Measurements from ENCODE around the gene PARP16. TPM values are rescaled to one million over a fixed set of nuclear protein-coding genes. Genes with fewer than 3 reads are reported as not detected.
A peak's percentile ranks its signal among the peaks of the same experiment; 100 is the strongest.

Gene PARP16
- total RNA-seq, 4 donors from 2014 or later = 7.0 to 23.1 (median 8.1) TPM

DNA sequence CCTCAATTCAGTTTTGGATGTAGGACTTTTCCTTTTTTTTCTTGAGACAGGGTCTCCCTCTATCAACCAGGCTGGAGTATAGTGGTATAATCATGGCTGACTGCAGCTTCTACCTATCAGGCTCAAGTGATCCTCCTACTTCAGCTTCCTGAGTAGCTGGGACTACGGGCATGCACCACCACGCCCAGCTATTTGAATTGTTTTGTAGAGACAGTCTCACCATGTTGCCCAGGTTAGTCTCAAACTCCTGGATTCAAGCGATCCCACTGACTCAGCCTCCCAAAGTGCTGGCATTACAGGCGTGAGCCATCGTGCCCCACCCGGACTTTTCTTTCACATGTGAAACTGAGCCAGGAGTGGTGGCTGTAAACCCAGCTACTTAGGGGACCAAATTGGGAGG lies 21.3 kb upstream of the PARP16 start:
- Histone ChIP-seq H3K4me1 (peaks cover 0 to 6% (median 0%) of the 10 kb centered on the region in 4 donors), H3K36me3 (no peaks in the 10 kb centered on the region), H3K4me3 (no peak overlapping the region), H3K27me3 (no peaks in the 10 kb centered on the region), H3K27ac (no peak overlapping the region), H3K9me3 (no peaks in the 10 kb centered on the region)
- TF ChIP-seq POLR2A (IDR thresholded peaks at IDR 0.05) = no peak
- TF ChIP-seq, protein P1, sequence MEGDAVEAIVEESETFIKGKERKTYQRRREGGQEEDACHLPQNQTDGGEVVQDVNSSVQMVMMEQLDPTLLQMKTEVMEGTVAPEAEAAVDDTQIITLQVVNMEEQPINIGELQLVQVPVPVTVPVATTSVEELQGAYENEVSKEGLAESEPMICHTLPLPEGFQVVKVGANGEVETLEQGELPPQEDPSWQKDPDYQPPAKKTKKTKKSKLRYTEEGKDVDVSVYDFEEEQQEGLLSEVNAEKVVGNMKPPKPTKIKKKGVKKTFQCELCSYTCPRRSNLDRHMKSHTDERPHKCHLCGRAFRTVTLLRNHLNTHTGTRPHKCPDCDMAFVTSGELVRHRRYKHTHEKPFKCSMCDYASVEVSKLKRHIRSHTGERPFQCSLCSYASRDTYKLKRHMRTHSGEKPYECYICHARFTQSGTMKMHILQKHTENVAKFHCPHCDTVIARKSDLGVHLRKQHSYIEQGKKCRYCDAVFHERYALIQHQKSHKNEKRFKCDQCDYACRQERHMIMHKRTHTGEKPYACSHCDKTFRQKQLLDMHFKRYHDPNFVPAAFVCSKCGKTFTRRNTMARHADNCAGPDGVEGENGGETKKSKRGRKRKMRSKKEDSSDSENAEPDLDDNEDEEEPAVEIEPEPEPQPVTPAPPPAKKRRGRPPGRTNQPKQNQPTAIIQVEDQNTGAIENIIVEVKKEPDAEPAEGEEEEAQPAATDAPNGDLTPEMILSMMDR (IDR thresholded peaks at IDR 0.05) = no peak
- no peak for DNase-seq

DNA sequence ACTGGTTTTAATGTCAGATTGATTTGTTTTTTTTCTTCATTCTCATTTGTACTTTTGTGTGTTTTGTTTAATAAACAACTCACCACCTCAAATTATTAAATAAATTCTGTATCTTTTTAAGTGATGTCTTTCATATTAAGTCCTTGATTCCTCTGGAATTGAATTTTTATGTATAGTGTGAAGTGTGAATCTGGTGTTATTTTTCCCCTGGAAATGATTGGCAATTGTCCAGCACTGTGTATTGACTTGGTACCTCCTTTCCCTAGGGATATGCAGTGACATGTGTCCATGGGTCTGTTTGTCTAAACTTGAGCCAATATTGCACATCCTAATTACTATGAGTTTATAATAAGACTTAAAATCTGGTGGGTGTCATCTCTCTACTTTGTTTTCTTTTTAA lies 19.9 kb upstream of the PARP16 start:
- TF ChIP-seq, protein P1 (IDR thresholded peaks at IDR 0.05) = no peak
- no peak for TF ChIP-seq POLR2A (IDR thresholded peaks at IDR 0.05)
- no peak for DNase-seq
- Histone ChIP-seq H3K4me1 (peaks cover 0 to 6% (median 0%) of the 10 kb centered on the region in 4 donors), H3K4me3 (no peak overlapping the region), H3K27ac (no peak overlapping the region), H3K27me3 (no peaks in the 10 kb centered on the region), H3K9me3 (no peaks in the 10 kb centered on the region), H3K36me3 (no peaks in the 10 kb centered on the region)

GRCh38 chr15:65305776-65306175 lies 19.1 kb upstream of the PARP16 start:
- Histone ChIP-seq H3K27ac (no peak overlapping the region), H3K36me3 (no peaks in the 10 kb centered on the region), H3K4me3 (no peak overlapping the region), H3K9me3 (no peaks in the 10 kb centered on the region), H3K4me1 (peaks cover 0 to 6% (median 0%) of the 10 kb centered on the region in 4 donors), H3K27me3 (no peaks in the 10 kb centered on the region)
- TF ChIP-seq, protein P1 (IDR thresholded peaks at IDR 0.05) = no peak
- no peak for TF ChIP-seq POLR2A (IDR thresholded peaks at IDR 0.05)
- no peak for DNase-seq

- H3K27ac ChIP-seq = peak overlapping the region; percentile 81 to 92 (median 84)
- peaks cover 0 to 6% (median 0%) of the 10 kb centered on the region in 4 donors for H3K4me1 ChIP-seq
- H3K27me3 ChIP-seq = no peaks in the 10 kb centered on the region
- no peak for TF ChIP-seq POLR2A (IDR thresholded peaks at IDR 0.05)
- TF ChIP-seq, protein P1 (IDR thresholded peaks at IDR 0.05) = no peak
- H3K36me3 ChIP-seq = no peaks in the 10 kb centered on the region
- H3K4me3 ChIP-seq = peak overlapping the region; percentile 16 to 65 (median 39)
- DNase-seq = no peak
- H3K9me3 ChIP-seq = no peaks in the 10 kb centered on the region
Measured at GRCh38 chr15:65305150-65305758, 18.6 kb upstream of the PARP16 start.

DNA sequence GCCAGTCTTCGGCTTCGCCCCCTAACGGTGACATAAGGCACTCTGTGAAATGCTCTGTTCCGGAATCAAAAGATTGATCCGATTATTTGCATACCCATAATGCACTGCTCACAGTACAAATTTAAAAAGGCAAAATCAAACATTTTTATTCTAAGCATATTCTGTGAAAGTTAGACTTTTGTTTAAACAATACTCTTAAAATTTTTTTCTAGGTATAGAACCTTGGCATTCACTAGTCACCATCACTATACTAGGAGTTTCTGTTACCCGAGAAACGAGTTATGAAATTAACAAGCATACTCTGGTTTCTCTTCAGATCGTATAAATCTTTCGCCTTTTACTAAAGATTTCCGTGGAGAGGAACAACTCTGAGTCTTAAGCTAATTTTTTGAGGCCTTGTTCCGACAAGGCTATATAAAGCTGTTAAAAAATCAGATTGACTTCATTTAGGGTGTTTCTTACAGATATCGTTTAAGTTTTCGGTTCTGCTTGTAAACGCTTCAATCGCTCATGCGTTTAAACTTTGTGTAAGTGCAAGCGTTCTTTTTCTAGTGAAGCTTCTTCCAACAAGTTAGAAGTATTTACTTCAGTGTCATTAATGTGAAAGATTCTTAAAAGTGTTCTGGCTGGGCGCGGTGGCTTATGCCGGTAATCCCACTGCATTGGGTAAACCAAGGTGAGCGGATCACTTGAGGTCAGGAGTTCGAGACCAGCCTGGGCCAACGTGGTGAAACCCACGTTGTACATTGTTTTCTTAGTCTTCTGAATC lies 17.9 kb upstream of the PARP16 start, which contains the start of gene RNU5B-1:
TSS of gene RNU5B-1 (plus strand) at position 297 of the 769 bp plus-strand sequence.
- Histone ChIP-seq H3K4me1 (peaks cover 0 to 6% (median 0%) of the 10 kb centered on the region in 4 donors), H3K27me3 (no peaks in the 10 kb centered on the region), H3K36me3 (no peaks in the 10 kb centered on the region), H3K9me3 (no peaks in the 10 kb centered on the region), H3K27ac (peak within 1 kb of the TSS; percentile 81 to 92 (median 84)), H3K4me3 (peak within 1 kb of the TSS; percentile 43 to 65 (median 52))
- peak; percentile 98 to 100 for TF ChIP-seq POLR2A (IDR thresholded peaks at IDR 0.05)
- TF ChIP-seq, protein P1 (IDR thresholded peaks at IDR 0.05) = peak; percentile 89 to 98 (median 92)
- peak; percentile 67 to 90 (median 74) for DNase-seq

Data from Peyer's patch (tissue), 4 donors.